Measurements from ENCODE around the gene HLA-B.

DNA sequence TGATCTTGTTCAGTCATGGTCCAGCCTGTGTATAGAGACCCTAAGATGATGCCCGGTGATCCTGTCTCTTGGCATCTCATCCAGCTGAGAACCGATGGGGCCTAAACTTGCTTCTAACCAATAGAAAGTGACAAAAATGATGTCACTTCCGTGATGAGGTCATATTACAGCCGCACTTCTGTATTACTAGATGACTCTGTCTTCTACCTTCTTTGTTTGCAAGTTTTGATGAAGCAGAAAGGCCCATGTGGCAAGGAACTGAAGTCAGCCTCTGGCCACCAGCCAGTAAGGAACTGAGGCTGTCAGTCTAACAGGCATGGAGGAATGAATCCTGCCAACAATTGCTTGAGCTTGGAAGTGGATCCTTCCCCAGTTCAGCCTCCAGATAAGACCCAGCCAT is 52.3 kb downstream of the HLA-B start:
- TF ChIP-seq CTCF (IDR thresholded peaks at IDR 0.05) = no peak
- no peak for TF ChIP-seq POLR2A (IDR thresholded peaks at IDR 0.05)
